SK-N-SH treated with all-trans-retinoic acid at 6 μM for 48 hours (cell line): Measurements from ENCODE around the gene IFIT1B.

ENCODE experiments used
- ARNTL ChIP-seq: fragments of 450-650 bp; formaldehyde crosslinking; IDR thresholded peaks from 2 replicates; pipeline ENCODE4 v1.5.0; 2020; ENCODE audit warnings: low read depth, mild to moderate bottlenecking, moderate library complexity, borderline replicate concordance
- GLIS3 ChIP-seq: fragments of 250-450 bp; sonication (Bioruptor Pico); IDR thresholded peaks from 2 replicates; pipeline ENCODE4 v1.5.0; 2020; ENCODE audit warnings: mild to moderate bottlenecking, moderate library complexity
- RARB ChIP-seq: fragments of 250-450 bp; sonication (Bioruptor Pico); IDR thresholded peaks from 2 replicates; pipeline ENCODE4 v1.8.0; 2021; ENCODE audit warnings: mild to moderate bottlenecking, moderate library complexity
- ZC3H10 ChIP-seq: fragments of 250-450 bp; sonication (Bioruptor Pico); IDR thresholded peaks from 2 replicates; pipeline ENCODE4 v1.5.1; 2021; ENCODE audit warnings: mild to moderate bottlenecking, moderate library complexity

- TF ChIP-seq ZC3H10 (CRISPR knock-in tag) (no peak), GLIS3 (CRISPR knock-in tag) (no peak), ARNTL (no peak), RARB (CRISPR knock-in tag) (no peak)
These were observed 29.4 kb upstream of the IFIT1B start for GRCh38 chr10:89348481-89348880.
